NOMO-1 (cell line): ENCODE results near the gene VPS4B.
A peak's percentile ranks its signal among the peaks of the same experiment; 100 is the strongest.
"Not testable (repeated sequence)": the region's sequence is repeated elsewhere in the genome, so short reads cannot be mapped to it uniquely, and the experiment has no call there.

Source experiments
- DNase-seq, 2 experiments: peaks; one replicate each; lab custom pipeline; 2025; ENCODE audit not compliant: unreplicated experiment in 2 of 2; lab: John Stamatoyannopoulos, UW

VPS4B gene

GRCh38 chr18:63373161-63373560 is 49.1 kb downstream of the VPS4B start:
- DNase-seq = no peak

GRCh38 chr18:63368611-63369010 is 53.7 kb downstream of the VPS4B start:
- DNase-seq = no peak

GRCh38 chr18:63367053-63367953 is 55.0 kb downstream of the VPS4B start, which contains the start of gene KDSR:
KDSR (minus strand) TSS chr18:63367206; CDS start chr18:63367118, 88 bp downstream.
- peak; percentile 82 to 90 for DNase-seq

- peak in 1 of 2 experiments; percentile 18 for DNase-seq
Observed at GRCh38 chr18:63366213-63367052, 55.8 kb downstream of the VPS4B start.

- peak in 1 of 2 experiments; percentile 11 for DNase-seq
Observed at GRCh38 chr18:63365876-63366212, 56.4 kb downstream of the VPS4B start.

GRCh38 chr18:63363951-63364350 is 58.3 kb downstream of the VPS4B start:
- DNase-seq = no peak

- not testable (repeated sequence) for DNase-seq
Observed at GRCh38 chr18:63363420-63363819, 58.9 kb downstream of the VPS4B start.

GRCh38 chr18:63356272-63356896 is 65.9 kb downstream of the VPS4B start:
- no peak for DNase-seq

- no peak for DNase-seq
Observed at GRCh38 chr18:63350230-63350629, 72.0 kb downstream of the VPS4B start.

GRCh38 chr18:63348508-63349136 is 73.7 kb downstream of the VPS4B start:
- no peak for DNase-seq

GRCh38 chr18:63346480-63347183 is 75.6 kb downstream of the VPS4B start:
- no peak for DNase-seq

GRCh38 chr18:63346031-63346430 is 76.2 kb downstream of the VPS4B start:
- no peak for DNase-seq

- DNase-seq = no peak
Observed at GRCh38 chr18:63344918-63345317, 77.4 kb downstream of the VPS4B start.

GRCh38 chr18:63344263-63344662 is 78.0 kb downstream of the VPS4B start:
- DNase-seq = no peak

- DNase-seq = no peak
Observed at GRCh38 chr18:63342206-63342605, 80.1 kb downstream of the VPS4B start.

- peak; percentile 44 to 45 for DNase-seq
Observed at GRCh38 chr18:63339920-63340484, 82.3 kb downstream of the VPS4B start.
